PC-3 (cell line): ENCODE results near the gene RANGAP1. TPM values are rescaled to one million over a fixed set of nuclear protein-coding genes. Genes with fewer than 3 reads are reported as not detected.
A peak's percentile ranks its signal among the peaks of the same experiment; 100 is the strongest.

ENCODE experiments used
- ATAC-seq: fragments of 200-7000 bp; cut with Tn5 transposase; 2 replicates; pipeline ENCODE4 v1.9.1; 2020; ENCODE audit warnings: mild to moderate bottlenecking, moderate library complexity
- BruUV-seq: library from RNA; stranded (reverse); fragments of 400-500 nt; replicated peaks from 2 replicates; lab custom pipeline; 2021; lab: Mats Ljungman, UMichigan
- CTCF ChIA-PET: fragments of 300-600 bp; sonication (Branson Sonifier 250); formaldehyde crosslinking; loops from one replicate; lab custom pipeline; 2022; ENCODE audit warnings: antibody characterized with exemption; lab: Charles Lee
- POLR2A ChIA-PET: fragments of 300-600 bp; sonication (Branson Sonifier 250); formaldehyde crosslinking; loops from one replicate; lab custom pipeline; 2022; ENCODE audit warnings: antibody characterized with exemption; ENCODE audit not compliant: unreplicated experiment; lab: Charles Lee
- DNase-seq: peaks from one replicate; pipeline ENCODE4 v3.0.0-alpha.2; 2015
- H2AFZ ChIP-seq: fragments of 300-600 bp; sonication (generic); 2 replicates; pipeline ENCODE4 v1.6.0; 2016; ENCODE audit warnings: antibody characterized with exemption, low read length
- H3F3A ChIP-seq: fragments of 300-600 bp; sonication (generic); one replicate; pipeline ENCODE4 v1.6.0; 2017; ENCODE audit warnings: antibody characterized with exemption, low read length, control low read depth, mild to moderate bottlenecking; ENCODE audit not compliant: unreplicated experiment
- H3K27ac ChIP-seq: fragments of 300-600 bp; sonication (generic); 2 replicates; pipeline ENCODE4 v1.5.1; 2016; ENCODE audit warnings: mild to moderate bottlenecking, low read length
- H3K27me3 ChIP-seq: fragments of 300-600 bp; sonication (generic); 2 replicates; pipeline ENCODE4 v1.6.1; 2016; ENCODE audit warnings: low read length, mixed read lengths
- H3K36me3 ChIP-seq: fragments of 300-600 bp; sonication (generic); 2 replicates; pipeline ENCODE4 v1.6.1; 2016; ENCODE audit warnings: low read depth, mixed run types, low read length, mixed read lengths
- H3K4me1 ChIP-seq: fragments of 300-600 bp; sonication (generic); 2 replicates; pipeline ENCODE4 v1.5.1; 2016; ENCODE audit warnings: low read length; ENCODE audit not compliant: insufficient read depth
- H3K4me2 ChIP-seq: fragments of 300-600 bp; sonication (generic); 2 replicates; pipeline ENCODE4 v1.6.0; 2016; ENCODE audit warnings: low read length
- H3K4me3 ChIP-seq: fragments of 300-600 bp; sonication (generic); 2 replicates; pipeline ENCODE4 v1.5.1; 2016; ENCODE audit warnings: mild to moderate bottlenecking, low read length, mixed read lengths
- H3K79me2 ChIP-seq: fragments of 300-600 bp; sonication (generic); 2 replicates; pipeline ENCODE4 v1.6.1; 2017; ENCODE audit warnings: low read length, mixed read lengths
- H3K9ac ChIP-seq: fragments of 300-600 bp; sonication (generic); 2 replicates; pipeline ENCODE4 v1.6.0; 2016; ENCODE audit warnings: mild to moderate bottlenecking, low read length
- H3K9me2 ChIP-seq: fragments of 300-600 bp; sonication (generic); replicated peaks from 2 replicates; pipeline ENCODE4 v1.6.1; 2016; ENCODE audit warnings: mixed run types, low read length, mixed read lengths
- H3K9me3 ChIP-seq: fragments of 300-600 bp; sonication (generic); 2 replicates; pipeline ENCODE4 v1.6.1; 2016; ENCODE audit warnings: low read length, mixed read lengths
- H4K20me1 ChIP-seq: fragments of 300-600 bp; sonication (generic); 2 replicates; pipeline ENCODE4 v1.6.1; 2016; ENCODE audit warnings: low read length, mixed read lengths
- CTCF ChIP-seq: fragments of 300-600 bp; sonication (generic); conservative IDR thresholded peaks from 2 replicates; pipeline ENCODE4 v1.5.1; 2017; ENCODE audit warnings: antibody characterized with exemption, low read depth, mild to moderate bottlenecking, low read length
- EZH2 ChIP-seq: fragments of 300-600 bp; sonication (generic); IDR thresholded peaks from one replicate; pipeline ENCODE4 v1.6.1; 2017; ENCODE audit warnings: antibody characterized with exemption, mild to moderate bottlenecking, low read length; ENCODE audit not compliant: unreplicated experiment
- EZH2phosphoT487 ChIP-seq: fragments of 300-600 bp; sonication (generic); IDR thresholded peaks from 2 replicates; pipeline ENCODE4 v1.6.1; 2018; ENCODE audit warnings: mild to moderate bottlenecking, antibody characterized with exemption, low read length, borderline replicate concordance
- intact Hi-C: fragments of 100-400 bp; cut with micrococcal nuclease; formaldehyde crosslinking; loops from 2 replicates; pipeline ENCODE4 v1.9.0; 2023
- total RNA-seq: library from RNA; depleted of rRNA; stranded (reverse); fragments of >200 nt; gene quantifications from 2 replicates; pipeline ENCODE4 v1.2.3, GENCODE V29; 2014

RANGAP1 gene
- total RNA-seq, 1 experiment from 2014 or later = 99.0 TPM

- ATAC-seq (no peak), DNase-seq (no peak)
- Histone ChIP-seq H3K9me2 (no peaks in the 10 kb centered on the region), H3K9me3 (no peaks in the 10 kb centered on the region), H3K4me1 (no peaks in the 10 kb centered on the region; the same call in 1 of the 2 replicates), H3K9ac (no peak overlapping the region), H3K36me3 (peaks cover 6% of the 10 kb centered on the region; the same call in 1 of the 2 replicates), H2AFZ (no peak overlapping the region), H3K4me2 (no peak overlapping the region), H3K27ac (no peak overlapping the region), H3K27me3 (no peaks in the 10 kb centered on the region), H3K79me2 (no peaks in the 10 kb centered on the region), H4K20me1 (no peaks in the 10 kb centered on the region), H3F3A (no peaks in the 10 kb centered on the region), H3K4me3 (no peak overlapping the region)
- no TSS peak for BruUV-seq
- POLR2A ChIA-PET = no interaction called here
- TF ChIP-seq EZH2phosphoT487 (no peak), CTCF (no peak), EZH2 (no peak)
- CTCF ChIA-PET = no interaction called here
- intact Hi-C loops = no loop called here
Observed at GRCh38 chr22:41215926-41216325, 70.1 kb downstream of the RANGAP1 start.

GRCh38 chr22:41215409-41215808, 70.6 kb downstream of the RANGAP1 start:
- ATAC-seq (no peak), DNase-seq (no peak)
- Histone ChIP-seq H3F3A (no peaks in the 10 kb centered on the region), H3K79me2 (no peaks in the 10 kb centered on the region), H3K9me3 (no peaks in the 10 kb centered on the region), H3K36me3 (0 out of 2 replicates have a peak, but pooled peaks cover 6% of the 10 kb centered on the region), H4K20me1 (no peaks in the 10 kb centered on the region), H3K4me2 (no peak overlapping the region), H3K4me1 (no peaks in the 10 kb centered on the region; the same call in 1 of the 2 replicates), H3K27ac (no peak overlapping the region), H2AFZ (no peak overlapping the region), H3K9me2 (no peaks in the 10 kb centered on the region), H3K4me3 (no peak overlapping the region), H3K27me3 (no peaks in the 10 kb centered on the region), H3K9ac (no peak overlapping the region)
- ChIA-PET POLR2A (no interaction called here), CTCF (interaction anchor here (0.5 kb wide), 1 partner anchor 191 kb away, joined by 5 read pairs; no protein-coding TSS in a partner anchor)
- BruUV-seq = no TSS peak
- intact Hi-C loops = no loop called here
- no peak for TF ChIP-seq EZH2phosphoT487
- no peak for TF ChIP-seq CTCF

- H3K27ac ChIP-seq = no peak overlapping the region
- DNase-seq (no peak), ATAC-seq (no peak)
- POLR2A ChIA-PET = no interaction called here
- H3K4me3 ChIP-seq = no peak overlapping the region
- no peaks in the 10 kb centered on the region for H3K9me3 ChIP-seq
- H2AFZ ChIP-seq = no peak overlapping the region
- no peak overlapping the region for H3K4me2 ChIP-seq
- BruUV-seq = TSS peak; percentile 14
- H3K4me1 ChIP-seq = no peaks in the 10 kb centered on the region
- H3K36me3 ChIP-seq = 0 out of 2 replicates have a peak, but pooled peaks cover 3% of the 10 kb centered on the region
- H3K9ac ChIP-seq = no peak overlapping the region
- intact Hi-C loops = no loop called here
- no peak for TF ChIP-seq EZH2
- no peak for TF ChIP-seq CTCF
- no peak for TF ChIP-seq EZH2phosphoT487
- no peaks in the 10 kb centered on the region for H3K9me2 ChIP-seq
- H3K79me2 ChIP-seq = peaks cover 24% of the 10 kb centered on the region
- H3K27me3 ChIP-seq = no peaks in the 10 kb centered on the region
- no peaks in the 10 kb centered on the region for H4K20me1 ChIP-seq
- no peaks in the 10 kb centered on the region for H3F3A ChIP-seq
- CTCF ChIA-PET = no interaction called here
Observed at GRCh38 chr22:41206719-41207118, 79.3 kb downstream of the RANGAP1 start.
